VCaP (cell line): ENCODE measurements around the gene RDH16.
"Not testable (repeated sequence)": the region's sequence is repeated elsewhere in the genome, so short reads cannot be mapped to it uniquely, and the experiment has no call there.

Experiments
- H3K27ac ChIP-seq: fragments of 450-650 bp; 2 replicates; pipeline ENCODE4 v1.5.1; 2017
- TF ChIP-seq, protein P1 (sequence below): fragments of 450-650 bp; conservative IDR thresholded peaks from 2 replicates; pipeline ENCODE4 v1.5.1; 2017; ENCODE audit warnings: mild to moderate bottlenecking, moderate library complexity

RDH16 gene

DNA sequence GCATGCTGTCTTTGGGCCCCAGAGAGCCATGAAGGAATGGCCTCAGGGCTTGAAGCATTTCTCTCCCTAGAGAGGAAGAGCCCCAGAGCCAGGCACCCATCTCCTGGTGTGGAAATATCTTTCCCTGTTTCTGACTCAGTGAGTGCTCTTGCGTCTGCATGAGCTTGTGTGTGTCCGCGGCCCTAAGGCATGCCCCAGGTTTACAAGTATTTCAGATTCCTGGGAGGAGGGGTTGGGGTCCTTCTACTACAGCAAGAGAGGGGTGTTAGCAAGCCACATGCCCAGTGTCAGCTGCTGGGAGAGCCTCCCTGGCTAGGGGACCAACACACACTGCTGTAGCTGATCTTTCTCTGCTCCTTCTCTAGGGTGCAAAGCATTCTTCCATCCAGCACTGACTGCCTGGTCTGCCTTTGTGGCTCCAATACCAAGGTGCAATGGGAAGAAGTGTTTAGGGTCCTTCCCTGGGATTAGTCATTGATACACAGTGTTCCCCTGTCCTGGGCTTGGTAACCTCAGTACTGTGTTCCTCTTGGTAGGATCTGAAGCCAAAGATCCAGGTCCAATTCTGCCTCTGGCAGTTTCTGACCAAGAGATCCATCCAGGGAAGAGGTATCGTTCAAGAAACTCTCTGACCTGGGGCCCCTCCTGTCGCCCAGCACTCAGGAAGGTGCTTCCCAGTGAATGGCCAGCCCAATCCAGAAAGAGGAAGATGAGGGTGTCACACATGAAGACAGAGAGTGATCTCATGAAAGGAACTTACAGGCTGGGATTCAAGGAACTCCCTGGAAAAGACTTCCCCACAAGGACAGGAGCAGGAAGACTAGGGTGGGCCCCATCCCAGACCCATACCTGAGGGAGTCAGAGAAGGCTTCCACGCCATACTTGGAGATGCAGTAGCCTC is 3.1 kb downstream of the RDH16 start:
- no peak overlapping the region for H3K27ac ChIP-seq
- TF ChIP-seq, protein P1, sequence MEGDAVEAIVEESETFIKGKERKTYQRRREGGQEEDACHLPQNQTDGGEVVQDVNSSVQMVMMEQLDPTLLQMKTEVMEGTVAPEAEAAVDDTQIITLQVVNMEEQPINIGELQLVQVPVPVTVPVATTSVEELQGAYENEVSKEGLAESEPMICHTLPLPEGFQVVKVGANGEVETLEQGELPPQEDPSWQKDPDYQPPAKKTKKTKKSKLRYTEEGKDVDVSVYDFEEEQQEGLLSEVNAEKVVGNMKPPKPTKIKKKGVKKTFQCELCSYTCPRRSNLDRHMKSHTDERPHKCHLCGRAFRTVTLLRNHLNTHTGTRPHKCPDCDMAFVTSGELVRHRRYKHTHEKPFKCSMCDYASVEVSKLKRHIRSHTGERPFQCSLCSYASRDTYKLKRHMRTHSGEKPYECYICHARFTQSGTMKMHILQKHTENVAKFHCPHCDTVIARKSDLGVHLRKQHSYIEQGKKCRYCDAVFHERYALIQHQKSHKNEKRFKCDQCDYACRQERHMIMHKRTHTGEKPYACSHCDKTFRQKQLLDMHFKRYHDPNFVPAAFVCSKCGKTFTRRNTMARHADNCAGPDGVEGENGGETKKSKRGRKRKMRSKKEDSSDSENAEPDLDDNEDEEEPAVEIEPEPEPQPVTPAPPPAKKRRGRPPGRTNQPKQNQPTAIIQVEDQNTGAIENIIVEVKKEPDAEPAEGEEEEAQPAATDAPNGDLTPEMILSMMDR, result no peak

DNA sequence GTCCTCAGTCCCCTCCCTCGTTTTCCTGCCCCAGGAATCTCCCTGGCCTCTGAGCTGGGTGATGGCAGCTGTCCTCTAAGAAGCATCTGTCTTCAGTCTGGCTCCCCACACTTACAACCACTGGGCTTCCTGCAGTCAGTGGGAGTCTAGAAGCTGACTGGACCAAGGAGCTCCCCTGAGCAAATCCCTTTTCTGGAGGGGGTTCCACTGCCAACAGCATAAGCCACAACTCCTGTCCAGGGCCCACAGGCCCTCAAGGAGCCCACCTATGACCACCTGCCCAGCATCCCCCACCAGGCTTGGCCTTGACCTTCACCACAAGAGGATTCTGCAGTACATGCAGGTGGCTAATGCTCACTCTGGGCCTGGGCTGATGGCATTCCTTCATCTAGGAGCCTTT is 4.1 kb downstream of the RDH16 start:
- H3K27ac ChIP-seq, result no peak overlapping the region
- TF ChIP-seq, protein P1, result no peak

DNA sequence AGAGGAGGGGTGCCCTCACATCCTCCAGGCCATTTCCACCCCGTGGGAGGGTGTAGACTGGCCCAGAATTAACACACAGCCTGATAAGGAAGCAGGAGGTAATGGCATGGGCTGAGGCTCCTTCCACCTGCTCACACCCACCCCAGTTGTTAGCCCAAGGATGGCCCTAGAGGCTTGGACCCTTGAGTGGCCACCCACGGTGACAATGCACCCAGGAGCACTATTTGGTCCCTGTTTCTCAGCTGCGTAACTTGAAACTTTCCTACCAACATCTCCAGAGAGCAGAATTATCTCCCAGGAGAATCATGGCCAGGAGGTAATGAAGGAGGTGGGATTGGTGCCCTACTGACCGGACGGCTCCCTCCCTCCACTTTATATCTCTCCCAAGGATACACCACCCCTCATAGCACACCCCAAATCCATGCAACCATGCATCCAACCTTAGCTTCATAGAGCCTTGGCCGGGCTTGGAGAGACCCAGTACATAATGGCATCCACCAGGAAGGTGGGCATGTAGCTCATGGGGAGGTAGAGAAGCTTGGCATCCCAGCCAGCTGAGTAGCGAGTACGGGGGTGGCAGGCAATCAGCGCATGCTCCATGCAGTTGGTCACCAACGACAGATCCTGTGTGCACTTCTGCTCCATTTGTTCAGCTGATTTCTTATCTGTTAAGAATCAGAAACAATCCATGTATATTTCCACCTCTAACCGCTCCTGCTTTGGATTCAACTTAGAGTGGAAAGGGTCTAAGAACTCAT is 5.6 kb downstream of the RDH16 start:
- TF ChIP-seq, protein P1, result no peak
- H3K27ac ChIP-seq, result no peak overlapping the region

DNA sequence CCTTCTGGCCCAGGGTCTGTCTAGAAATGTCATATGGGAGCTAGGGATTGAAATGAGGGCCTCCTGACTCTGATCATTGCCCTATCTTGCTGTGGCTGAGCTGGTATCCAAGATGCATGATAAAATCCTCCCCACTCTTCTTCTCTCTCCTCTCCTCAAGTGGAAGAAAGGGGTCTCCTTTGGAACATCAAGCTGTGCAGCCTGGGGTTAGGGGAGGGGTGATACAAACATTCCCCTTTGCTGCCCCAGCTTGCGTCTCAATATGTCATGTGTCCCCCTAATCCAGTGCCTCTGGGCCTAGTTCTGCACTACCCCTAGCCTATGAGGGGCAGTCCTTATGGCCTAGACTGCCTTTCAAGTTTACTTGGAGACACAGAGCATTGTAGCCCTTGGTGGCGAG is 8.5 kb downstream of the RDH16 start:
- TF ChIP-seq, protein P1, result no peak
- H3K27ac ChIP-seq, result no peak overlapping the region

DNA sequence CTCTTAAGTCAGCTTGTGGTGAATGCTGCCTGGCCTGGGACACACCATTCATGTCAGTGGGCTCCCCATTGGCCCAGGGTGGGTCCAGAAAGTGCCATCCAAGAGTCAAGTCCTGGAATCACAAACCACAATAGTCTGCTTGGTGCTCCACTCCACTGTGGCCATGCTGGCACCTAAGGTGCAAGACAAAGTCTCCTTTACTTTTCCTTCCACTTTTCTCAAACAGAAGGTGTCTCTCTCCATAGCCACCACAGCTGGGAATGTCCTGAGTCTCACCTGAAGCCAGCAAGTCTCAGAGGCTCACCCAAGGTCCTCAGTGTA is 9.0 kb downstream of the RDH16 start:
- TF ChIP-seq, protein P1, result no peak

DNA sequence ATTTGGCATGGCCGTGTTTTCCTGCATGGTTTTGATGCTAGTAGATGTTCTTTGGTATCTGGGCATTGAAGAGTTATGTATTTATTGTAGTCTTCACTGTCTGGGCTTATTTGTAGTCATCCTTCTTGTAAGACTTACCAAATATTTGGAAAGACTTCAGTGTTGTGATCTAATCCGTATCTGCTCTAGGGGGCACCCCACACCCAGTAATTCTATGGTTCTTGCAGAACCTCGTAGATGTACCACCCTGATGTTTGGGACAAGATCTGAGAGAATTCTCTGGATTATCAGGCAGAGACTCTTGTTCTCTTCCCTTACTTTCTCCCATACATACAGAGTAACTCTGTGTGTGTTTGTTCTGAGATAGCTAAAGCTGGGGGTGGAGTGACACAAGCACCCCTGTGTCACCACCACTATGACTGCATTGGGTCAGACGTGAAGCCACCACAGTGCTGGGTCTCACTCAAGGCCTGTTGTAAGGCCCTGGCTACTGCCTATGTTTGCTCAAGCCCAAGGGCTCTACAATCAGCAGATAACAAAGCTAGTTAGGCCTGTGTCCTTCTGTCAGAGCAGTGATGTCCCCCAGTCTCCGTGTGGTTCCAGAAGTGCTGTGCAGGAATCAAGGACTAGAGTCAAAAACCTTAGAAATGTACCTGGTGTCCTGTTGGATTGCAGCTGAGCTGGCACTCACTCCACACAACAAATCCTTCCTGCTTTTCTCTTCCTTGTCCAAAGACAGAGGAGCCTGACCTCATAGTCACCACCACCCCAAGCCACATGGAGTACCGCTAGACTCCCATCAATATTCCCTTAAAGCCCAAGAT is 9.6 kb downstream of the RDH16 start:
- TF ChIP-seq, protein P1, result no peak
- no peak overlapping the region for H3K27ac ChIP-seq

More for the DNA sequence above, 9.0 kb downstream of the RDH16 start:
- H3K27ac ChIP-seq, result no peak overlapping the region

DNA sequence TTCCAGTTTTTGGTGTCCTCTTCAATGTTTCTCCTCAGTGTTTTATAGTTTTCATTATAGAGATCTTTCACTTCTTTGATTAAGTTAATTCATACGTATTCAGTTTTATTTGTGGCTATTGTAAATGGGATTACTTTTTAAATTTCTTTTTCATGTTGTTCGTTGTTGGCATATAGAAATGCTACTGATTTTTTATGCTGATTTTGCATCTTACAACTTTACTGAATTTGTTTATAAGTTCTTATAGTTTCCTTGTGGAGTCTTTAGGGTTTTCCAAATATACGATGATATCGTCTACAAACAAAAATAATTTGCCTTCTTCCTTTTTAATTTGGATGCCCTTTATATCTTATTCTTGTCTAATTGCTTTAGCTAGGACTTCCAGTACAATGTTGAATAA is 13.5 kb downstream of the RDH16 start:
- TF ChIP-seq, protein P1, result no peak
- H3K27ac ChIP-seq, result no peak overlapping the region

DNA sequence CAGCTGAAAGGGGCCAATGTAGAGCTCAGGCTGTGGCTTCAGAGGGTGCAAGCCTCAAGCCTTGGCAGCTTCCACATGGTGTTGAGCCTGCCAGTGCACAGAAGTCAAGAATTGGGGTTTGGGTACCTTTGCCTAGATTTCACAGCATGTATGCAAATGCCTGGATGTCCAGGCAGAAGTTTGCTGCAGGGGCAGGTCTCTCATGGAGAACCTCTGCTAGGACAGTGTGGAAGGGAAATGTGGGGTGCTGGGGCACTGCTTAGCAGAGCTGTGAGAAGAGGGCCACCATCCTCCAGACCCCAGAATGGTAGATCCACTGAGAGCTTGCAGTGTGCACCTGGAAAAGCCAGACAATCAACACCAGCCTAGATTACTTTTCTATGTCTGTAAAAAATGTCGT is 14.0 kb downstream of the RDH16 start:
- H3K27ac ChIP-seq, result not testable (repeated sequence)
